SU-DHL-6 (cell line): ENCODE data around the gene ZDHHC8.

Experiments
- CTCF ChIP-seq: fragments of 200-600 bp; sonication (generic); IDR thresholded peaks from one replicate; pipeline ENCODE4 v1.5.1; 2017; ENCODE audit warnings: antibody characterized with exemption, mild to moderate bottlenecking, low read length, moderate library complexity; ENCODE audit not compliant: insufficient read depth, poor library complexity, severe bottlenecking
- EZH2phosphoT487 ChIP-seq: fragments of 200-600 bp; sonication (generic), shearing (Covaris generic); conservative IDR thresholded peaks from 2 replicates; pipeline ENCODE4 v1.6.1; 2018; ENCODE audit warnings: mild to moderate bottlenecking, antibody characterized with exemption, low read length, moderate library complexity, mixed read lengths

- TF ChIP-seq CTCF (no peak), EZH2phosphoT487 (no peak)
Measured at GRCh38 chr22:20109411-20110358, 21.9 kb upstream of the ZDHHC8 start.
